Activated CD8-positive, alpha-beta memory T cell treated with anti-CD3 and anti-CD28 coated beads, Interleukin-2, amount 10 ng/mL, durations not matched to agents 7 days and 5 days (primary cell): ENCODE data around the gene VPS39. TPM values are rescaled to one million over a fixed set of nuclear protein-coding genes. Genes with fewer than 3 reads are reported as not detected.

Experiments used
- ATAC-seq: fragments of 150-1000 bp; cut with Tn5 transposase; one replicate; pipeline ENCODE4 v1.10.0; 2021; ENCODE audit warnings: moderate library complexity
- CTCF ChIA-PET: fragments of 350-600 bp; sonication (Branson Sonifier 250); formaldehyde crosslinking; loops from one replicate; lab custom pipeline; 2021; ENCODE audit warnings: antibody characterized with exemption; lab: Charles Lee
- DNase-seq: peaks from one replicate; pipeline ENCODE4 v3.0.0-alpha.2; 2020
- H3K27ac Mint-ChIP-seq: one replicate; pipeline ENCODE4 v1.8.0; 2021; ENCODE audit warnings: mild to moderate bottlenecking, mixed read lengths
- H3K27me3 Mint-ChIP-seq: one replicate; pipeline ENCODE4 v1.8.0; 2021; ENCODE audit warnings: mixed read lengths
- H3K36me3 Mint-ChIP-seq: one replicate; pipeline ENCODE4 v1.8.0; 2021; ENCODE audit warnings: mild to moderate bottlenecking, mixed read lengths
- H3K4me1 Mint-ChIP-seq: one replicate; pipeline ENCODE4 v1.8.0; 2021; ENCODE audit warnings: mixed read lengths
- H3K4me3 Mint-ChIP-seq: one replicate; pipeline ENCODE4 v1.8.0; 2021; ENCODE audit warnings: mild to moderate bottlenecking, moderate library complexity, mixed read lengths
- H3K9me3 Mint-ChIP-seq: one replicate; pipeline ENCODE4 v1.8.0; 2022; ENCODE audit warnings: low read depth, mixed read lengths
- microRNA-seq: library from miRNA; unstranded; fragments of <30 nt; microRNA quantifications from one replicate; pipeline ENCODE4 v1.2.0, GENCODE V29; 2022
- total RNA-seq, 2 experiments: library from RNA; stranded (reverse); gene quantifications; one replicate each; pipeline ENCODE4 v1.2.3, GENCODE V29; 2021

The VPS39 gene
- total RNA-seq, 2 experiments from 2014 or later = 58.7 to 70.1 TPM

DNA sequence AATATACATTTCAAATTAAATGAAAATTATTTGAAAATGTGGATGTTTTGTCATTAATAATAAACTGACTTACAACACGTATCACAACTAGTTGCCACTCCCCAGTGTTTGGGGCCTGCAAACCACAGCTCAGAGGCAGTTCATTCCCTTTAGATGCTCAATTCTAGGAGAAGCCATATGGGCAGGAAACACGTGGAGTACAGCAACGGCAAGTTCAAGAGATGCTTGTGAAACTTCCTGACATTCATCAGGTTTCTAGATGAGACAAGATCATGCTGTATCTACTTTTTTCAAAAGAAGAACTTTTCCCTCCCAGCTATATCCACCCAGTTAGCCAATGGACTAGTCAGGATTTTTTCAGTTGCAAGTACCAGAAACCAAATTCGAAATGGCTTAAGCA is 96.2 kb downstream of the VPS39 start:
- peaks cover 23% of the 10 kb centered on the region for H3K4me1 Mint-ChIP-seq
- H3K9me3 Mint-ChIP-seq = no peaks in the 10 kb centered on the region
- H3K27me3 Mint-ChIP-seq = peaks cover 53% of the 10 kb centered on the region
- CTCF ChIA-PET = no interaction called here
- no peak for DNase-seq
- peaks cover 3% of the 10 kb centered on the region for H3K36me3 Mint-ChIP-seq
- H3K27ac Mint-ChIP-seq = no peak overlapping the region
- no peak overlapping the region for H3K4me3 Mint-ChIP-seq
- ATAC-seq = peak; percentile 33

GRCh38 chr15:42110367-42110766 is 97.7 kb downstream of the VPS39 start:
- Mint-ChIP-seq H3K36me3 (peaks cover 1% of the 10 kb centered on the region), H3K4me3 (no peak overlapping the region), H3K27me3 (peaks cover 54% of the 10 kb centered on the region), H3K9me3 (no peaks in the 10 kb centered on the region), H3K4me1 (peaks cover 23% of the 10 kb centered on the region), H3K27ac (no peak overlapping the region)
- DNase-seq = no peak
- ATAC-seq = no peak
- CTCF ChIA-PET = interaction anchor here (0.9 kb wide), 1 partner anchor 28 kb away, joined by 3 read pairs; no protein-coding TSS in a partner anchor

DNA sequence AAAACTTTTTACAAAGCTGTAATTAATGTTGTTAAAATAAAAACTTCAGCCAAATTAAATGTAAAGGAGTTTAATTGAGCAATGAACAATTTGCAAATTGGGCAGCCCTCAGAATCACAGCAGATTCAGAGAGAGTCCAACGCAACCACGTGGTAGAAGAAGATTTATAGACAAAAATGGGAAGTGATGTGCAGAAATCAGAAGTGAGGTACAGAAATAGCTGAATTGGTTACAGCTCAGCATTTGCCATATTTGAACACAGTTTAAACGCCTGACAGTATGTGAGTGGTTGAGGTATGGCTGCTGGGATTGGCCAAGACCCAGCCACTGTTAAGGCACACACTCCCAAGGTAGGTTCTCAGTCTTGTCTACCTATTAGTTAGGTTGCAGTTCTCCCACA is 99.3 kb downstream of the VPS39 start:
- H3K4me3 Mint-ChIP-seq = no peak overlapping the region
- peaks cover 48% of the 10 kb centered on the region for H3K27me3 Mint-ChIP-seq
- H3K27ac Mint-ChIP-seq = no peak overlapping the region
- peaks cover 23% of the 10 kb centered on the region for H3K4me1 Mint-ChIP-seq
- H3K36me3 Mint-ChIP-seq = peaks cover 1% of the 10 kb centered on the region
- ATAC-seq = no peak
- CTCF ChIA-PET = interaction anchor here (1.5 kb wide), 1 partner anchor 18 kb away, joined by 4 read pairs; no protein-coding TSS in a partner anchor
- no peaks in the 10 kb centered on the region for H3K9me3 Mint-ChIP-seq
- DNase-seq = no peak

Small RNA genes lying within 50 kb of the gene (microRNA-seq; reads per million reads assigned to microRNA genes)
- 61.3 reads per million, percentile 61 among the genes with 10 or more reads in this experiment for gene MIR627

Other genes starting within 250 kb of the VPS39 start
- gene EHD4, start 235.7 kb downstream of the VPS39 start, total RNA-seq = 10 to 100 TPM; 15.6 to 19.8 TPM
- gene PLA2G4E, start 187.3 kb downstream of the VPS39 start, total RNA-seq = under 1 TPM in 1 of 2 experiments, not detected in 1; 0.05 TPM
- gene PLA2G4D, start 113.7 kb downstream of the VPS39 start, total RNA-seq = not detected
- gene PLA2G4F, start 51.7 kb downstream of the VPS39 start, total RNA-seq = not detected
- 10 to 100 TPM; 22.7 to 30.4 TPM for gene GANC, start 64.9 kb upstream of the VPS39 start, total RNA-seq
- 10 to 100 TPM; 30.7 to 36.1 TPM for gene TMEM87A, start 65.1 kb upstream of the VPS39 start, total RNA-seq
- gene CAPN3, start 151.2 kb upstream of the VPS39 start, total RNA-seq = 1 to 10 TPM; 3.6 to 4.6 TPM